Activated CD8-positive, alpha-beta T cell treated with anti-CD3 and anti-CD28 coated beads for 36 hours (primary cell): Measurements from ENCODE around the gene PIK3R3. TPM values are rescaled to one million over a fixed set of nuclear protein-coding genes. Genes with fewer than 3 reads are reported as not detected.

Experiments used
- ATAC-seq: fragments of 200-7000 bp; cut with Tn5 transposase; one replicate; pipeline ENCODE4 v1.10.0; 2021; ENCODE audit warnings: mild to moderate bottlenecking, moderate library complexity
- CTCF ChIA-PET: fragments of 350-600 bp; sonication (Branson Sonifier 250); formaldehyde crosslinking; loops from one replicate; lab custom pipeline; 2021; ENCODE audit warnings: antibody characterized with exemption; lab: Charles Lee
- POLR2A ChIA-PET: fragments of 350-600 bp; sonication (Branson Sonifier 250); formaldehyde crosslinking; loops from one replicate; lab custom pipeline; 2021; ENCODE audit warnings: antibody characterized with exemption; lab: Charles Lee
- DNase-seq: peaks from one replicate; pipeline ENCODE4 v3.0.0-alpha.2; 2020
- H3K27ac Mint-ChIP-seq: one replicate; pipeline ENCODE4 v1.8.0; 2021; ENCODE audit warnings: mild to moderate bottlenecking, mixed read lengths
- H3K27me3 Mint-ChIP-seq: one replicate; pipeline ENCODE4 v1.8.0; 2021; ENCODE audit warnings: mixed read lengths
- H3K36me3 Mint-ChIP-seq: one replicate; pipeline ENCODE4 v1.8.0; 2021; ENCODE audit warnings: low read depth, mixed read lengths
- H3K4me1 Mint-ChIP-seq: one replicate; pipeline ENCODE4 v1.8.0; 2021; ENCODE audit warnings: low read depth, mixed read lengths
- H3K4me3 Mint-ChIP-seq: one replicate; pipeline ENCODE4 v1.8.0; 2021; ENCODE audit warnings: mild to moderate bottlenecking, moderate library complexity, mixed read lengths
- H3K9me3 Mint-ChIP-seq: one replicate; pipeline ENCODE4 v1.8.0; 2021; ENCODE audit warnings: mixed read lengths
- intact Hi-C: fragments of 100-400 bp; cut with micrococcal nuclease; formaldehyde crosslinking; loops from one replicate; pipeline ENCODE4 v1.10.0; 2022
- total RNA-seq, 2 experiments: library from RNA; stranded (reverse); gene quantifications; one replicate each; pipeline ENCODE4 v1.2.3, GENCODE V29; 2021
- TF ChIP-seq, protein P1 (sequence below): fragments of 200-600 bp; IDR thresholded peaks from one replicate; pipeline ENCODE4 v1.8.0; 2022; ENCODE audit warnings: antibody characterized with exemption, mild to moderate bottlenecking

PIK3R3 gene
- total RNA-seq, 2 experiments from 2014 or later = 1.3 to 1.4 TPM

DNA sequence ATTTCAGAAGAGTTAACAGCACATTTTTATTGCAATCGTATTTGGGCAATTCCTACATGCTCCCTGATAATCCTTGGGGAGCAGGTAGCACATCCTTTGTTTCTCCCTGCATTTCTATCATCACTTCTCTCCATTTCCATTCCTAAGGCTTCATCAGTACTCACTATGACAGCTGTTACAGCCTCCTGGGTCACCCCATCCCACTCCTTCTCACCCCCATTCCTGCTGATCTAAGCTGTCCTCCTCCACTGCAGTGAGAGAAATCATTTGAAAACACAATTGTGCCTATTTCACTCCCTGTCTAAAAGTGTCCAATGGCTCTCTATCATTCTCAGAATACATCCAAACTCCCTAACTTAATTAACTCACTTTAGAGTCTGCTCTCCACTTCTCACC is 25.5 kb upstream of the PIK3R3 start:
- TF ChIP-seq, protein P1, sequence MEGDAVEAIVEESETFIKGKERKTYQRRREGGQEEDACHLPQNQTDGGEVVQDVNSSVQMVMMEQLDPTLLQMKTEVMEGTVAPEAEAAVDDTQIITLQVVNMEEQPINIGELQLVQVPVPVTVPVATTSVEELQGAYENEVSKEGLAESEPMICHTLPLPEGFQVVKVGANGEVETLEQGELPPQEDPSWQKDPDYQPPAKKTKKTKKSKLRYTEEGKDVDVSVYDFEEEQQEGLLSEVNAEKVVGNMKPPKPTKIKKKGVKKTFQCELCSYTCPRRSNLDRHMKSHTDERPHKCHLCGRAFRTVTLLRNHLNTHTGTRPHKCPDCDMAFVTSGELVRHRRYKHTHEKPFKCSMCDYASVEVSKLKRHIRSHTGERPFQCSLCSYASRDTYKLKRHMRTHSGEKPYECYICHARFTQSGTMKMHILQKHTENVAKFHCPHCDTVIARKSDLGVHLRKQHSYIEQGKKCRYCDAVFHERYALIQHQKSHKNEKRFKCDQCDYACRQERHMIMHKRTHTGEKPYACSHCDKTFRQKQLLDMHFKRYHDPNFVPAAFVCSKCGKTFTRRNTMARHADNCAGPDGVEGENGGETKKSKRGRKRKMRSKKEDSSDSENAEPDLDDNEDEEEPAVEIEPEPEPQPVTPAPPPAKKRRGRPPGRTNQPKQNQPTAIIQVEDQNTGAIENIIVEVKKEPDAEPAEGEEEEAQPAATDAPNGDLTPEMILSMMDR = no peak
- no peaks in the 10 kb centered on the region for H3K4me1 Mint-ChIP-seq
- H3K36me3 Mint-ChIP-seq = no peaks in the 10 kb centered on the region
- H3K27ac Mint-ChIP-seq = no peak overlapping the region
- ChIA-PET POLR2A (interaction anchor here (0.9 to 1.2 kb wide), 2 partner anchors 9 to 61 kb away, joined by 3 to 5 read pairs; no protein-coding TSS in a partner anchor), CTCF (interaction anchor here (2.3 kb wide), 1 partner anchor 66 kb away, joined by 8 read pairs; no protein-coding TSS in a partner anchor)
- H3K4me3 Mint-ChIP-seq = no peak overlapping the region
- H3K27me3 Mint-ChIP-seq = no peaks in the 10 kb centered on the region
- DNase-seq = no peak
- ATAC-seq = no peak
- intact Hi-C loops = no loop called here
- H3K9me3 Mint-ChIP-seq = no peaks in the 10 kb centered on the region

DNA sequence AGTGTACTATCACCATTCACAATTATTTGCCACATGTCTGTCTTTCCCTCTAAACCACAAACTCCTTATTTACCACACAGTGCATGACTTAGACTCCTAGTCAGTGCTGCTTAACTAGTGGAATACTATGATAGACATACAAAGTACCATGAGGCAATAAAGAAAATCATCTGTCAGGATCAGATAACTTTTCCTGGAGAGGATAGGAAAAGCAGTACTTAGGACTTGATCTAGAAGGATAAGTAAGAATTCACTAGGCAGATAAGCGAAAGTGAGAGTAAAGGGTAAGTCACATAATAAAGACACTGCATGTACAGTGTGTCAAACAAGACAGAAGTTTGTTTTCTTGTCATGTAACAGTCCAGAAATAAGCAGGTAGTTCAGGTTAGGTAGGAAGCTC is 21.3 kb upstream of the PIK3R3 start:
- Mint-ChIP-seq H3K9me3 (no peaks in the 10 kb centered on the region), H3K4me1 (no peaks in the 10 kb centered on the region), H3K27ac (no peak overlapping the region), H3K27me3 (no peaks in the 10 kb centered on the region), H3K4me3 (no peak overlapping the region), H3K36me3 (no peaks in the 10 kb centered on the region)
- intact Hi-C loops = no loop called here
- no peak for ATAC-seq
- POLR2A ChIA-PET = no interaction called here
- TF ChIP-seq, protein P1 = no peak
- no peak for DNase-seq
- CTCF ChIA-PET = no interaction called here

DNA sequence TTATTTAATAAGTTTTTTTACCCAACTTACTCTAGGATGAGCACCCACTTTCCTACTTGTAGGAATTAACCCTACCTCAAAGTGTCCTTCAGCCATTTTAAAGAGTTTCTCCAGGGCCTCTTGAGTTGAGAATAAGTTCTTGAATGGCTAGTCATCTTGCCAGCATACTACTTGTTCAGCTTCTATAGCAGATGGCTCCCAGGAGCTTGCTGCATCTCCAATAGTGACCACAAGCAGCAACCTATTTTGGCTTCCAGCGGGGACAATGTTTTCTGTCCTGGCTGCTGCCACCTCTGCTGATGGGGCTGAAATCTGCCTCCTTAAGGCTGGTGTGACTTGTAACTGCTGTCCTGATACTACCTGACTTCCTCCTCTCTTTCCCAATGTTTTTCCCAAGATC is 20.8 kb upstream of the PIK3R3 start:
- DNase-seq = no peak
- H3K4me3 Mint-ChIP-seq = no peak overlapping the region
- H3K9me3 Mint-ChIP-seq = no peaks in the 10 kb centered on the region
- H3K27ac Mint-ChIP-seq = no peak overlapping the region
- ChIA-PET POLR2A (no interaction called here), CTCF (no interaction called here)
- TF ChIP-seq, protein P1 = no peak
- H3K36me3 Mint-ChIP-seq = no peaks in the 10 kb centered on the region
- H3K4me1 Mint-ChIP-seq = no peaks in the 10 kb centered on the region
- no peak for ATAC-seq
- no peaks in the 10 kb centered on the region for H3K27me3 Mint-ChIP-seq
- intact Hi-C loops = no loop called here

DNA sequence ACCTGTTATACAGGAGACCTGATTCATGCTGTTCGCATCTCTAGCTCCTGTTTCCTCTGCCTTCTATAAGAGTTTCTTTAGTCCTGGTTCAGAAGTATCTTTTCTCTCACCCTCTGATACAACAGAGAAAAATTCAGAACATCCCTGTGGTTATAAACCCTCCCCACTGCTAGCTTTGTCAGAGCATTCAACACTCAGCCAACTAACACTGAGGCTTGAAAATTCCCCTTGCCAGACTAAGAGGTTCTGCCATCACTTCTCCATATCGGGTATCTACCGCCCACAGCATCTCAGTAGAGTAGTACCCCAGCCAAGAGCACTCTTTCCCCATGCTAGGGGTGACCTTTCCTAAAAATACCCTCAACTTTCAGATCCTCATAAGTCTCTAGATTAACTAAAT is 19.6 kb upstream of the PIK3R3 start:
- intact Hi-C loops = no loop called here
- ATAC-seq (no peak), DNase-seq (no peak)
- H3K9me3 Mint-ChIP-seq = no peaks in the 10 kb centered on the region
- POLR2A ChIA-PET = interaction anchor here (0.7 to 1.5 kb wide), 2 partner anchors 13 kb away, joined by 3 read pairs; no protein-coding TSS in a partner anchor
- H3K36me3 Mint-ChIP-seq = no peaks in the 10 kb centered on the region
- no peak overlapping the region for H3K4me3 Mint-ChIP-seq
- H3K27ac Mint-ChIP-seq = no peak overlapping the region
- TF ChIP-seq, protein P1 = no peak
- CTCF ChIA-PET = interaction anchor here (1.0 kb wide), 1 partner anchor 106 kb away, joined by 3 read pairs; no protein-coding TSS in a partner anchor
- H3K27me3 Mint-ChIP-seq = no peaks in the 10 kb centered on the region
- H3K4me1 Mint-ChIP-seq = no peaks in the 10 kb centered on the region

DNA sequence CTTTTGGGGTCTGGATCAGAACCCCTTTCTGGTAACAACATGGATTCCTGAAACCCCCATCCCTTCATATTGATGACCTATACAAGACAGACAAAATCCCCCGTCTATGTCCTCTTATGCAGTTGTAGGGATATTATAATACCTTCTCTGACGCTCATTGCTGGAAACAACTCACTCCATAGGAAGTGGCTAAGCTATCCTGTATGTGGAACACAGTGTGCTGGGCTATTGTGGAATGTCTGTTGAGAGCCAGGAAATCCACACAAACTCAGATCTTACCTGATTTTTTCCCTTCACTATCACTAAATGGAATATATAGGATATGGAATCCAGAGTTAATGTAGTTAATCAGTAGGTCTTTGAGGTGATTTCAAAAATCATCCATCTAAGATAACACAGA is 17.7 kb upstream of the PIK3R3 start:
- POLR2A ChIA-PET = no interaction called here
- DNase-seq (no peak), ATAC-seq (no peak)
- no peaks in the 10 kb centered on the region for H3K4me1 Mint-ChIP-seq
- H3K9me3 Mint-ChIP-seq = no peaks in the 10 kb centered on the region
- H3K27me3 Mint-ChIP-seq = no peaks in the 10 kb centered on the region
- no peaks in the 10 kb centered on the region for H3K36me3 Mint-ChIP-seq
- H3K27ac Mint-ChIP-seq = no peak overlapping the region
- no peak overlapping the region for H3K4me3 Mint-ChIP-seq
- CTCF ChIA-PET = interaction anchor here (0.7 to 1.6 kb wide), 2 partner anchors 10 to 95 kb away, joined by 3 to 4 read pairs; no protein-coding TSS in a partner anchor
- TF ChIP-seq, protein P1 = no peak
- intact Hi-C loops = no loop called here
